Spleen (tissue), 11 donors: ENCODE measurements around the gene HEPHL1. TPM values are rescaled to one million over a fixed set of nuclear protein-coding genes. Genes with fewer than 3 reads are reported as not detected.
"Not testable (repeated sequence)": the region's sequence is repeated elsewhere in the genome, so short reads cannot be mapped to it uniquely, and the experiment has no call there.

Experiments used
- DNase-seq: peaks from one replicate; pipeline ENCODE4 v3.0.0-alpha.2; 2020
- H3K27ac ChIP-seq, 8 donors: fragments of 200-600 bp; sonication (generic) in 7 of 8; 1 replicate in 4 of 8; 2 replicates in 4 of 8; pipeline versions ENCODE4 v1.5.0 to v1.8.0; 2016 to 2021; ENCODE audit warnings: inconsistent platforms in 4 of 8, mild to moderate bottlenecking in 4 of 8, moderate library complexity in 1 of 8
- H3K27me3 ChIP-seq, 7 donors: fragments of 200-600 bp; sonication (generic) in 6 of 7; replicated peaks in 1 of 7; 1 replicate in 4 of 7; 2 replicates in 3 of 7; pipeline versions ENCODE4 v1.5.0 to v1.8.0; 2016 to 2021; ENCODE audit warnings: inconsistent platforms in 3 of 7, mild to moderate bottlenecking in 1 of 7
- H3K36me3 ChIP-seq, 6 donors: fragments of 200-600 bp; sonication (generic) in 5 of 6; 1 replicate in 4 of 6; 2 replicates in 2 of 6; pipeline versions ENCODE4 v1.5.0 to v1.8.0; 2016 to 2021; ENCODE audit warnings: inconsistent platforms in 2 of 6
- H3K4me1 ChIP-seq, 6 donors: fragments of 200-600 bp; sonication (generic) in 5 of 6; 1 replicate in 3 of 6; 2 replicates in 3 of 6; pipeline versions ENCODE4 v1.5.0 to v1.8.0; 2016 to 2021; ENCODE audit warnings: inconsistent platforms in 3 of 6
- H3K4me3 ChIP-seq, 8 donors: fragments of 200-600 bp; sonication (generic) in 7 of 8; 1 replicate in 4 of 8; 2 replicates in 4 of 8; pipeline versions ENCODE4 v1.5.0 to v1.8.0; 2016 to 2021; ENCODE audit warnings: inconsistent platforms in 4 of 8, mild to moderate bottlenecking in 4 of 8, moderate library complexity in 2 of 8
- H3K9me3 ChIP-seq, 8 donors: fragments of 200-600 bp; sonication (generic) in 7 of 8; 1 replicate in 4 of 8; 2 replicates in 4 of 8; pipeline versions ENCODE4 v1.5.0 to v1.8.0; 2016 to 2021; ENCODE audit warnings: inconsistent platforms in 4 of 8
- CTCF ChIP-seq, 11 experiments: fragments of 200-600 bp in 7 of 11; fragments of 450-650 bp in 4 of 11; sonication (generic) in 4 of 11; IDR thresholded peaks in 8 of 11; conservative IDR thresholded peaks in 3 of 11; 1 replicate in 7 of 11; 2 replicates in 4 of 11; pipeline versions ENCODE4 v1.4.0 to v1.8.0; 2016 to 2021; ENCODE audit warnings: antibody characterized with exemption in 11 of 11, inconsistent platforms in 4 of 11, mild to moderate bottlenecking in 1 of 11
- POLR2A ChIP-seq, 3 donors: fragments of 450-650 bp; IDR thresholded peaks; one replicate each; pipeline ENCODE4 v1.5.1; 2017; ENCODE audit warnings: antibody characterized with exemption in 3 of 3, mild to moderate bottlenecking in 1 of 3
- POLR2AphosphoS5 ChIP-seq, 3 donors: sonication (generic); formaldehyde crosslinking; IDR thresholded peaks; one replicate each; pipeline ENCODE4 v1.5.1; 2017; ENCODE audit warnings: antibody characterized with exemption in 3 of 3
- WGBS, 5 donors: extraction: QIAGEN DNeasy Blood & Tissue Kit in 3 of 5; methylation state at CpG; one replicate each; pipeline versions ENCODE4 v1.1.5 to v1.1.7; 2013 to 2018; 5-methylcytosine and 5-hydroxymethylcytosine counted together
- intact Hi-C: fragments of 100-400 bp; cut with DNase I; formaldehyde crosslinking; loops from one replicate; pipeline ENCODE4 v1.15.0; 2023; ENCODE audit warnings: low total_unique reads
- polyA plus RNA-seq, 3 donors: library from polyadenylated mRNA; stranded (reverse); fragments of 200-250 nt; gene quantifications; one replicate each; pipeline ENCODE4 v1.2.1, GENCODE V29; 2013
- total RNA-seq, 7 donors: library from RNA; depleted of rRNA in 3 of 7; stranded (reverse); fragments of >200 nt in 3 of 7; fragmentation: NEBNext Ultra II Directional in 4 of 7; extraction: Animal tissue kit (Norgen Biotek cat#: 25700) in 4 of 7; gene quantifications; one replicate each; pipeline versions ENCODE4 v1.1.0 to v1.2.1, GENCODE V29; 2016 to 2021
- donor health status: healthy with polysubstance abuse.
- donor health status: DM: no; HTN: no; CAD: no; lungs with moderate emphysema.
- donor health status: DM: no; HTN: no; CAD: no.
- donor health status: Bipolar disorder and iron deficiency.
- donor health status: healthy.
- donor health status: DM: no; HTN: no; CAD: no.
- donor health status: DM: yes; HTN: yes; CAD: no.

The HEPHL1 gene
- total and polyA plus RNA-seq, 10 donors, result not detected

- H3K27me3 ChIP-seq, result peaks cover 0 to 11% (median 0%) of the 10 kb centered on the region in 7 donors
- H3K9me3 ChIP-seq, result peaks cover 0 to 3% (median 0%) of the 10 kb centered on the region in 8 donors
- H3K27ac ChIP-seq, result no peak overlapping the region
- intact Hi-C loops, result no loop called here
- TF ChIP-seq POLR2A (IDR thresholded peaks at IDR 0.05), result no peak
- no peak for TF ChIP-seq CTCF (IDR thresholded peaks at IDR 0.05 in 8 of 11, conservative IDR thresholded peaks at IDR 0.05 in 3 of 11)
- TF ChIP-seq POLR2AphosphoS5 (IDR thresholded peaks at IDR 0.05), result no peak
- H3K4me3 ChIP-seq, result no peak overlapping the region
- no peaks in the 10 kb centered on the region for H3K36me3 ChIP-seq
- H3K4me1 ChIP-seq, result no peaks in the 10 kb centered on the region
- DNase-seq, result no peak
Measured at GRCh38 chr11:94117871-94118270, 96.7 kb downstream of the HEPHL1 start.

- H3K4me3 ChIP-seq, H3K9me3 ChIP-seq, H3K36me3 ChIP-seq, H3K4me1 ChIP-seq, DNase-seq, H3K27ac ChIP-seq, intact Hi-C loops: not testable (repeated sequence)
- H3K27me3 ChIP-seq, result peaks cover 0 to 11% (median 0%) of the 10 kb centered on the region in 7 donors
- 70 to 96% (median 93%) methylated on average over 6 of the region's 6 CpGs for WGBS, 5 donors
Measured at GRCh38 chr11:94119676-94120075, 98.5 kb downstream of the HEPHL1 start.

GRCh38 chr11:94120516-94120915 is 99.4 kb downstream of the HEPHL1 start:
- H3K4me1 ChIP-seq, DNase-seq, intact Hi-C loops, H3K9me3 ChIP-seq, H3K27ac ChIP-seq, H3K4me3 ChIP-seq, H3K36me3 ChIP-seq, H3K27me3 ChIP-seq: not testable (repeated sequence)
- 71 to 94% (median 83%) methylated on average over 2 of the region's 2 CpGs for WGBS, 5 donors

GRCh38 chr11:94120946-94121345 is 99.8 kb downstream of the HEPHL1 start:
- DNase-seq, result no peak
- Histone ChIP-seq H3K4me1 (no peaks in the 10 kb centered on the region), H3K9me3 (peaks cover 0 to 3% (median 0%) of the 10 kb centered on the region in 8 donors), H3K27ac (no peak overlapping the region), H3K27me3 (peaks cover 0 to 4% (median 0%) of the 10 kb centered on the region in 7 donors), H3K4me3 (no peak overlapping the region), H3K36me3 (no peaks in the 10 kb centered on the region)
- TF ChIP-seq CTCF (IDR thresholded peaks at IDR 0.05 in 8 of 11, conservative IDR thresholded peaks at IDR 0.05 in 3 of 11), result no peak
- intact Hi-C loops, result no loop called here
- WGBS, 5 donors, result 90 to 98% (median 94%) methylated on average over 6 of the region's 6 CpGs

- WGBS, 5 donors, result 91 to 100% (median 93%) methylated on average over 8 of the region's 8 CpGs
- peaks cover 11 to 32% (median 19%) of the 10 kb centered on the region in 6 donors for H3K4me1 ChIP-seq
- DNase-seq, result no peak
- TF ChIP-seq POLR2A (IDR thresholded peaks at IDR 0.05), result no peak
- TF ChIP-seq CTCF (IDR thresholded peaks at IDR 0.05 in 8 of 11, conservative IDR thresholded peaks at IDR 0.05 in 3 of 11), result no peak
- TF ChIP-seq POLR2AphosphoS5 (IDR thresholded peaks at IDR 0.05), result no peak
- H3K36me3 ChIP-seq, result no peaks in the 10 kb centered on the region
- intact Hi-C loops, result no loop called here
- no peaks in the 10 kb centered on the region for H3K9me3 ChIP-seq
- H3K27ac ChIP-seq, result no peak overlapping the region
- no peaks in the 10 kb centered on the region for H3K27me3 ChIP-seq
- no peak overlapping the region for H3K4me3 ChIP-seq
Measured at GRCh38 chr11:94125407-94126115, 104.4 kb downstream of the HEPHL1 start.
